Measurements from ENCODE around the gene ZCCHC9. TPM values are rescaled to one million over a fixed set of nuclear protein-coding genes. Genes with fewer than 3 reads are reported as not detected.
"Not testable (repeated sequence)": the region's sequence is repeated elsewhere in the genome, so short reads cannot be mapped to it uniquely, and the experiment has no call there.

Gene ZCCHC9
- 31.0 TPM for polyA plus RNA-seq (2013, experiment 1 of 2)
- 34.8 TPM for polyA plus RNA-seq (2013, experiment 2 of 2)

GRCh38 chr5:81301271-81302015 is at the start of gene ZCCHC9:
TSS of gene ZCCHC9 (plus strand) at chr5:81301587. CDS start at chr5:81304758, 3,171 bp downstream.
- WGBS, 2 experiments (ENCODE audit: insufficient coverage in 2 of 2): 0% methylated on average over 49 to 50 of the region's 54 CpGs
- Histone ChIP-seq H3K27ac (ENCODE audit: low read depth, low read length, severe bottlenecking) (peak within 1 kb of the TSS; percentile 95), H3K4me1 (ENCODE audit: control insufficient read depth, insufficient read depth, low read length, poor library complexity, severe bottlenecking) (peaks cover 6% of the 10 kb centered on the region), H3K36me3 (ENCODE audit: control insufficient read depth, insufficient read depth, low read length) (peaks cover 14% of the 10 kb centered on the region), H3K9me3 (ENCODE audit: control insufficient read depth, low read length) (no peaks in the 10 kb centered on the region), H3K4me3 (ENCODE audit: extremely low read depth, insufficient read depth, low read length, poor library complexity, severe bottlenecking) (peak within 1 kb of the TSS; percentile 83)

- H3K9me3 ChIP-seq (ENCODE audit: control insufficient read depth, low read length): no peaks in the 10 kb centered on the region
- 86 to 100% methylated on average over 3 of the region's 5 CpGs for WGBS, 2 experiments (ENCODE audit: insufficient coverage in 2 of 2)
- no peak overlapping the region for H3K27ac ChIP-seq (ENCODE audit: low read depth, low read length, severe bottlenecking)
- H3K36me3 ChIP-seq (ENCODE audit: control insufficient read depth, insufficient read depth, low read length): no peaks in the 10 kb centered on the region
- H3K4me1 ChIP-seq (ENCODE audit: control insufficient read depth, insufficient read depth, low read length, poor library complexity, severe bottlenecking): peaks cover 16% of the 10 kb centered on the region
- no peak overlapping the region for H3K4me3 ChIP-seq (ENCODE audit: extremely low read depth, insufficient read depth, low read length, poor library complexity, severe bottlenecking)
Measured at GRCh38 chr5:81251922-81252321, 49.5 kb upstream of the ZCCHC9 start.

GRCh38 chr5:81252904-81253303 is 48.5 kb upstream of the ZCCHC9 start:
- Histone ChIP-seq H3K36me3 (ENCODE audit: control insufficient read depth, insufficient read depth, low read length) (no peaks in the 10 kb centered on the region), H3K9me3 (ENCODE audit: control insufficient read depth, low read length) (no peaks in the 10 kb centered on the region), H3K27ac (ENCODE audit: low read depth, low read length, severe bottlenecking) (no peak overlapping the region), H3K4me3 (ENCODE audit: extremely low read depth, insufficient read depth, low read length, poor library complexity, severe bottlenecking) (no peak overlapping the region), H3K4me1 (ENCODE audit: control insufficient read depth, insufficient read depth, low read length, poor library complexity, severe bottlenecking) (peaks cover 10% of the 10 kb centered on the region)
- no CpG with 5 or more reads among the region's 1 CpG for WGBS, 2 experiments (ENCODE audit: insufficient coverage in 2 of 2)

GRCh38 chr5:81253875-81254274 is 47.5 kb upstream of the ZCCHC9 start:
- peaks cover 2% of the 10 kb centered on the region for H3K4me1 ChIP-seq (ENCODE audit: control insufficient read depth, insufficient read depth, low read length, poor library complexity, severe bottlenecking)
- H3K4me3 ChIP-seq (ENCODE audit: extremely low read depth, insufficient read depth, low read length, poor library complexity, severe bottlenecking): no peak overlapping the region
- H3K27ac ChIP-seq (ENCODE audit: low read depth, low read length, severe bottlenecking): no peak overlapping the region
- no peaks in the 10 kb centered on the region for H3K9me3 ChIP-seq (ENCODE audit: control insufficient read depth, low read length)
- 90 to 95% methylated on average over 2 to 4 of the region's 4 CpGs for WGBS, 2 experiments (ENCODE audit: insufficient coverage in 2 of 2)
- no peaks in the 10 kb centered on the region for H3K36me3 ChIP-seq (ENCODE audit: control insufficient read depth, insufficient read depth, low read length)

- Histone ChIP-seq H3K36me3 (ENCODE audit: control insufficient read depth, insufficient read depth, low read length) (no peaks in the 10 kb centered on the region), H3K4me1 (ENCODE audit: control insufficient read depth, insufficient read depth, low read length, poor library complexity, severe bottlenecking) (no peaks in the 10 kb centered on the region), H3K9me3 (ENCODE audit: control insufficient read depth, low read length) (peaks cover 1% of the 10 kb centered on the region), H3K4me3 (ENCODE audit: extremely low read depth, insufficient read depth, low read length, poor library complexity, severe bottlenecking) (no peak overlapping the region), H3K27ac (ENCODE audit: low read depth, low read length, severe bottlenecking) (no peak overlapping the region)
- 92 to 97% methylated on average over 19 to 20 of the region's 21 CpGs for WGBS, 2 experiments (ENCODE audit: insufficient coverage in 2 of 2)
Measured at GRCh38 chr5:81254886-81255559, 46.4 kb upstream of the ZCCHC9 start.

- no CpG with 5 or more reads among the region's 1 CpG for WGBS, 2 experiments (ENCODE audit: insufficient coverage in 2 of 2)
- Histone ChIP-seq H3K4me1 (ENCODE audit: control insufficient read depth, insufficient read depth, low read length, poor library complexity, severe bottlenecking) (no peaks in the 10 kb centered on the region), H3K27ac (ENCODE audit: low read depth, low read length, severe bottlenecking) (no peak overlapping the region), H3K4me3 (ENCODE audit: extremely low read depth, insufficient read depth, low read length, poor library complexity, severe bottlenecking) (no peak overlapping the region), H3K9me3 (ENCODE audit: control insufficient read depth, low read length) (peaks cover 2% of the 10 kb centered on the region), H3K36me3 (ENCODE audit: control insufficient read depth, insufficient read depth, low read length) (no peaks in the 10 kb centered on the region)
Measured at GRCh38 chr5:81256766-81257165, 44.6 kb upstream of the ZCCHC9 start.

- not testable (repeated sequence) for H3K4me1 ChIP-seq (ENCODE audit: control insufficient read depth, insufficient read depth, low read length, poor library complexity, severe bottlenecking); H3K36me3 ChIP-seq (ENCODE audit: control insufficient read depth, insufficient read depth, low read length); H3K9me3 ChIP-seq (ENCODE audit: control insufficient read depth, low read length); H3K27ac ChIP-seq (ENCODE audit: low read depth, low read length, severe bottlenecking); H3K4me3 ChIP-seq (ENCODE audit: extremely low read depth, insufficient read depth, low read length, poor library complexity, severe bottlenecking)
- WGBS, 2 experiments (ENCODE audit: insufficient coverage in 2 of 2): no CpG with 5 or more reads among the region's 1 CpG
Measured at GRCh38 chr5:81262796-81263195, 38.6 kb upstream of the ZCCHC9 start.

- no peak overlapping the region for H3K4me3 ChIP-seq (ENCODE audit: extremely low read depth, insufficient read depth, low read length, poor library complexity, severe bottlenecking)
Measured at GRCh38 chr5:81265101-81265500, 36.3 kb upstream of the ZCCHC9 start.

GRCh38 chr5:81268521-81269196 is 32.7 kb upstream of the ZCCHC9 start:
- Histone ChIP-seq H3K4me3 (ENCODE audit: extremely low read depth, insufficient read depth, low read length, poor library complexity, severe bottlenecking) (no peak overlapping the region), H3K27ac (ENCODE audit: low read depth, low read length, severe bottlenecking) (peak overlapping the region; percentile 20), H3K4me1 (ENCODE audit: control insufficient read depth, insufficient read depth, low read length, poor library complexity, severe bottlenecking) (peaks cover 13% of the 10 kb centered on the region), H3K9me3 (ENCODE audit: control insufficient read depth, low read length) (no peaks in the 10 kb centered on the region), H3K36me3 (ENCODE audit: control insufficient read depth, insufficient read depth, low read length) (no peaks in the 10 kb centered on the region)
- WGBS, 2 experiments (ENCODE audit: insufficient coverage in 2 of 2): 79 to 81% methylated on average over 2 to 3 of the region's 3 CpGs

More at GRCh38 chr5:81265101-81265500, 36.3 kb upstream of the ZCCHC9 start:
- Histone ChIP-seq H3K9me3 (ENCODE audit: control insufficient read depth, low read length) (peaks cover under 1% of the 10 kb centered on the region), H3K4me1 (ENCODE audit: control insufficient read depth, insufficient read depth, low read length, poor library complexity, severe bottlenecking) (peaks cover 13% of the 10 kb centered on the region), H3K36me3 (ENCODE audit: control insufficient read depth, insufficient read depth, low read length) (no peaks in the 10 kb centered on the region), H3K27ac (ENCODE audit: low read depth, low read length, severe bottlenecking) (no peak overlapping the region)

- H3K4me1 ChIP-seq (ENCODE audit: control insufficient read depth, insufficient read depth, low read length, poor library complexity, severe bottlenecking): peaks cover 13% of the 10 kb centered on the region
- no peaks in the 10 kb centered on the region for H3K9me3 ChIP-seq (ENCODE audit: control insufficient read depth, low read length)
- H3K27ac ChIP-seq (ENCODE audit: low read depth, low read length, severe bottlenecking): no peak overlapping the region
- H3K36me3 ChIP-seq (ENCODE audit: control insufficient read depth, insufficient read depth, low read length): no peaks in the 10 kb centered on the region
- 69 to 78% methylated on average over 6 to 8 of the region's 8 CpGs for WGBS, 2 experiments (ENCODE audit: insufficient coverage in 2 of 2)
- H3K4me3 ChIP-seq (ENCODE audit: extremely low read depth, insufficient read depth, low read length, poor library complexity, severe bottlenecking): no peak overlapping the region
Measured at GRCh38 chr5:81269751-81270393, 31.5 kb upstream of the ZCCHC9 start.
